Right cardiac atrium (tissue), 5 donors: ENCODE measurements around the gene PDE3B. TPM values are rescaled to one million over a fixed set of nuclear protein-coding genes. Genes with fewer than 3 reads are reported as not detected.
"Not testable (repeated sequence)": the region's sequence is repeated elsewhere in the genome, so short reads cannot be mapped to it uniquely, and the experiment has no call there.

Source experiments
- ATAC-seq, 2 donors: fragments of 200-7000 bp; cut with Tn5 transposase; one replicate each; pipeline versions ENCODE4 v1.8.0 to v1.9.1; 2020; ENCODE audit warnings: moderate library complexity in 2 of 2, mild to moderate bottlenecking in 1 of 2
- DNase-seq, 3 donors: peaks; one replicate each; pipeline ENCODE4 v3.0.0-alpha.2; 2020
- H3K27ac ChIP-seq: one replicate; pipeline ENCODE4 v1.5.1; 2013; ENCODE audit warnings: mild to moderate bottlenecking, low read length, control low read depth, moderate library complexity
- H3K27me3 ChIP-seq: one replicate; pipeline ENCODE4 v1.6.1; 2013; ENCODE audit not compliant: control insufficient read depth, insufficient read depth
- H3K4me1 ChIP-seq: one replicate; pipeline ENCODE4 v1.6.1; 2013; ENCODE audit warnings: low read length; ENCODE audit not compliant: control insufficient read depth, insufficient read depth
- H3K4me3 ChIP-seq: one replicate; pipeline ENCODE4 v1.5.1; 2013; ENCODE audit warnings: low read length, control low read depth
- H3K9me3 ChIP-seq: one replicate; pipeline ENCODE4 v1.6.1; 2013; ENCODE audit warnings: low read length; ENCODE audit not compliant: control insufficient read depth
- WGBS: extraction: QIAGEN DNeasy Blood & Tissue Kit; methylation state at CpG from one replicate; pipeline ENCODE4 v1.1.7; 2013; 5-methylcytosine and 5-hydroxymethylcytosine counted together
- intact Hi-C, 4 donors: fragments of 100-400 bp; cut with DNase I; formaldehyde crosslinking; loops; one replicate each; pipeline versions ENCODE4 v1.11.0 to v1.14.0; 2022 to 2023
- polyA plus RNA-seq: library from polyadenylated mRNA; stranded (reverse); fragments of 200-250 nt; gene quantifications from one replicate; pipeline ENCODE4 v1.2.3, GENCODE V29; 2013
- total RNA-seq, 4 donors: library from RNA; stranded (reverse); fragmentation: NEBNext Ultra II Directional; extraction: Animal tissue kit (Norgen Biotek cat#: 25700); gene quantifications; one replicate each; pipeline ENCODE4 v1.2.1, GENCODE V29; 2021
- donor health status: healthy with polysubstance abuse.
- donor health status: DM: no; HTN: yes; CAD: no.
- donor health status: DM: no; HTN: no; CAD: no.
- donor health status: DM: no; HTN: yes; CAD: no; lungs with severe emphysema.
- donor health status: DM: yes; HTN: yes; CAD: no.

The PDE3B gene
- total and polyA plus RNA-seq, 5 donors: 4.9 to 18.6 (median 9.1) TPM

- no peak overlapping the region for H3K4me3 ChIP-seq
- ATAC-seq: no peak
- WGBS: 65% methylated on average over 1 of the region's 1 CpG
- no peaks in the 10 kb centered on the region for H3K4me1 ChIP-seq
- DNase-seq: no peak
- H3K27me3 ChIP-seq: no peaks in the 10 kb centered on the region
- H3K9me3 ChIP-seq: no peaks in the 10 kb centered on the region
- intact Hi-C loops: no loop called here
- no peak overlapping the region for H3K27ac ChIP-seq
Observed at GRCh38 chr11:14750911-14751310, 107.3 kb downstream of the PDE3B start.

GRCh38 chr11:14751975-14752407 is 108.4 kb downstream of the PDE3B start:
- Histone ChIP-seq H3K27me3 (no peaks in the 10 kb centered on the region), H3K27ac (no peak overlapping the region), H3K9me3 (no peaks in the 10 kb centered on the region), H3K4me1 (no peaks in the 10 kb centered on the region), H3K4me3 (no peak overlapping the region)
- intact Hi-C loops: no loop called here
- DNase-seq (no peak), ATAC-seq (no peak)

- no peak overlapping the region for H3K27ac ChIP-seq
- DNase-seq (no peak), ATAC-seq (no peak)
- H3K9me3 ChIP-seq: no peaks in the 10 kb centered on the region
- intact Hi-C loops: no loop called here
- H3K27me3 ChIP-seq: no peaks in the 10 kb centered on the region
- no peak overlapping the region for H3K4me3 ChIP-seq
- H3K4me1 ChIP-seq: no peaks in the 10 kb centered on the region
- 90% methylated on average over 3 of the region's 3 CpGs for WGBS
Observed at GRCh38 chr11:14755140-14755539, 111.5 kb downstream of the PDE3B start.

GRCh38 chr11:14756349-14756748 is 112.7 kb downstream of the PDE3B start:
- H3K4me1 ChIP-seq: no peaks in the 10 kb centered on the region
- no peaks in the 10 kb centered on the region for H3K9me3 ChIP-seq
- ATAC-seq: no peak

GRCh38 chr11:14759300-14760012 is 115.9 kb downstream of the PDE3B start:
- H3K4me1 ChIP-seq, H3K4me3 ChIP-seq, H3K27ac ChIP-seq, H3K27me3 ChIP-seq, intact Hi-C loops, H3K9me3 ChIP-seq: not testable (repeated sequence)
- 72% methylated on average over 9 of the region's 9 CpGs for WGBS
- peak in 1 of 3 donors; percentile 24 for DNase-seq
- ATAC-seq: peak; percentile 45 to 48

More at GRCh38 chr11:14756349-14756748, 112.7 kb downstream of the PDE3B start:
- WGBS: 86% methylated on average over 4 of the region's 4 CpGs
- no peaks in the 10 kb centered on the region for H3K27me3 ChIP-seq
- intact Hi-C loops: no loop called here
- H3K27ac ChIP-seq: no peak overlapping the region
- no peak for DNase-seq
- no peak overlapping the region for H3K4me3 ChIP-seq

GRCh38 chr11:14764179-14764578 is 120.6 kb downstream of the PDE3B start:
- intact Hi-C loops: no loop called here
- H3K27me3 ChIP-seq: no peaks in the 10 kb centered on the region
- DNase-seq: no peak
- no peaks in the 10 kb centered on the region for H3K4me1 ChIP-seq
- no peak overlapping the region for H3K4me3 ChIP-seq
- H3K9me3 ChIP-seq: no peaks in the 10 kb centered on the region
- ATAC-seq: no peak
- no peak overlapping the region for H3K27ac ChIP-seq
- 100% methylated on average over 1 of the region's 1 CpG for WGBS

- Histone ChIP-seq H3K27me3 (no peaks in the 10 kb centered on the region), H3K9me3 (no peaks in the 10 kb centered on the region), H3K4me1 (no peaks in the 10 kb centered on the region), H3K27ac (no peak overlapping the region), H3K4me3 (no peak overlapping the region)
- DNase-seq: no peak
- ATAC-seq: peak in 1 of 2 donors; percentile 67
- intact Hi-C loops: no loop called here
- WGBS: 75% methylated on average over 6 of the region's 6 CpGs
Observed at GRCh38 chr11:14764579-14765527, 121.2 kb downstream of the PDE3B start.

GRCh38 chr11:14766585-14766984 is 123.0 kb downstream of the PDE3B start:
- H3K9me3 ChIP-seq: no peaks in the 10 kb centered on the region
- no peak for DNase-seq
- no peaks in the 10 kb centered on the region for H3K27me3 ChIP-seq
- no peak overlapping the region for H3K27ac ChIP-seq
- intact Hi-C loops: no loop called here
- no peak overlapping the region for H3K4me3 ChIP-seq
- ATAC-seq: no peak
- H3K4me1 ChIP-seq: no peaks in the 10 kb centered on the region

GRCh38 chr11:14768526-14769188 is 125.1 kb downstream of the PDE3B start:
- Histone ChIP-seq H3K4me1 (no peaks in the 10 kb centered on the region), H3K4me3 (no peak overlapping the region), H3K9me3 (no peaks in the 10 kb centered on the region), H3K27ac (no peak overlapping the region), H3K27me3 (no peaks in the 10 kb centered on the region)
- no peak for DNase-seq
- intact Hi-C loops: no loop called here
- 93% methylated on average over 2 of the region's 2 CpGs for WGBS
- ATAC-seq: no peak

- no peaks in the 10 kb centered on the region for H3K9me3 ChIP-seq
- H3K4me1 ChIP-seq: no peaks in the 10 kb centered on the region
- DNase-seq (no peak), ATAC-seq (no peak)
- no peaks in the 10 kb centered on the region for H3K27me3 ChIP-seq
- WGBS: 52% methylated on average over 1 of the region's 1 CpG
- H3K27ac ChIP-seq: no peak overlapping the region
- intact Hi-C loops: no loop called here
- H3K4me3 ChIP-seq: no peak overlapping the region
Observed at GRCh38 chr11:14773755-14774154, 130.2 kb downstream of the PDE3B start.

- no peaks in the 10 kb centered on the region for H3K9me3 ChIP-seq
- no peaks in the 10 kb centered on the region for H3K4me1 ChIP-seq
- DNase-seq (no peak), ATAC-seq (no peak)
- WGBS: 93% methylated on average over 3 of the region's 3 CpGs
- no peak overlapping the region for H3K4me3 ChIP-seq
- intact Hi-C loops: no loop called here
- H3K27ac ChIP-seq: no peak overlapping the region
- no peaks in the 10 kb centered on the region for H3K27me3 ChIP-seq
Observed at GRCh38 chr11:14774721-14775120, 131.1 kb downstream of the PDE3B start.
